Fibroblast of skin of left quadriceps (primary cell): ENCODE measurements around the gene LYL1.

Experiments used
- DNase-seq, 2 experiments: peaks; one replicate each; pipeline ENCODE4 v3.0.0-alpha.2; 2013; ENCODE audit warnings: low read depth in 2 of 2

LYL1 gene

GRCh38 chr19:13129384-13129783, 26.7 kb upstream of the LYL1 start:
- DNase-seq, result no peak

- no peak for DNase-seq
These were observed 25.9 kb upstream of the LYL1 start for GRCh38 chr19:13128583-13128982.

GRCh38 chr19:13127811-13128575, 25.3 kb upstream of the LYL1 start:
- no peak for DNase-seq

- no peak for DNase-seq
These were observed 24.4 kb upstream of the LYL1 start for GRCh38 chr19:13127051-13127450.

GRCh38 chr19:13122980-13123957, 20.6 kb upstream of the LYL1 start:
- no peak for DNase-seq

GRCh38 chr19:13122275-13122878, 19.7 kb upstream of the LYL1 start:
- no peak for DNase-seq

- no peak for DNase-seq
These were observed 19.1 kb upstream of the LYL1 start for GRCh38 chr19:13121551-13122274.

GRCh38 chr19:13120817-13121216, 18.2 kb upstream of the LYL1 start:
- DNase-seq, result no peak

GRCh38 chr19:13120031-13120430, 17.4 kb upstream of the LYL1 start:
- DNase-seq, result no peak

GRCh38 chr19:13119627-13120026, 17.0 kb upstream of the LYL1 start:
- no peak for DNase-seq

- no peak for DNase-seq
These were observed 16.0 kb upstream of the LYL1 start for GRCh38 chr19:13118424-13119193.

GRCh38 chr19:13117772-13118423, 15.2 kb upstream of the LYL1 start, which contains the start of gene NACC1:
Gene NACC1 (plus strand): TSS chr19:13118264. CDS start chr19:13135208, 16,944 bp downstream.
- peak; percentile 71 to 72 for DNase-seq

- no peak for DNase-seq
These were observed 14.6 kb upstream of the LYL1 start for GRCh38 chr19:13117176-13117771.

GRCh38 chr19:13116282-13117175, 13.9 kb upstream of the LYL1 start, which contains the start of gene TRMT1:
Gene TRMT1 (minus strand): TSS chr19:13116740. CDS start chr19:13116399, 341 bp downstream.
- DNase-seq, result peak; percentile 84 to 85

GRCh38 chr19:13115936-13116281, 13.3 kb upstream of the LYL1 start:
- no peak for DNase-seq

GRCh38 chr19:13112555-13112954, 9.9 kb upstream of the LYL1 start:
- DNase-seq, result no peak

GRCh38 chr19:13110099-13110610, 7.5 kb upstream of the LYL1 start:
- no peak for DNase-seq

GRCh38 chr19:13109361-13110098, 6.9 kb upstream of the LYL1 start:
- DNase-seq, result no peak
